ENCODE measurements around the gene ZNF20.
"Not testable (repeated sequence)": the region's sequence is repeated elsewhere in the genome, so short reads cannot be mapped to it uniquely, and the experiment has no call there.

ZNF20 gene

DNA sequence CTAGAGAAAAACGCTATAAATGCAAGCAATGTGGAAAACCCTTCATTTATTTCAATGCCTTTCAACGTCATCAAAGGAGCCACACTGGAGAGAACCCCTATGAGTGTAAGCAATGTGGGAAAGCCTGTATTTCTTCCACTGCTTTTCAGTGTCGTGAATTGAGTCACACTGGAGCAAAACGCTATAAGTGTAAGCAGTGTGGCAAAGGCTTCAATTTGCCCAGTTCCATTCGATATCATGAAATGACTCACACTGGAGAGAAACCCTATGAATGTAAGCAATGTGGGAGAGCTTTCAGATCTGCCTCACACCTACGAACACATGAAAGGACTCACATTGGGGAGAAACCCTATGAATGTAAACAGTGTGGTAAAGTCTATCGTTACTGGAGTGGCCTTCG, 27.4 kb downstream of the ZNF20 start:
- no peak for DNase-seq (ENCODE audit: low spot score)

DNA sequence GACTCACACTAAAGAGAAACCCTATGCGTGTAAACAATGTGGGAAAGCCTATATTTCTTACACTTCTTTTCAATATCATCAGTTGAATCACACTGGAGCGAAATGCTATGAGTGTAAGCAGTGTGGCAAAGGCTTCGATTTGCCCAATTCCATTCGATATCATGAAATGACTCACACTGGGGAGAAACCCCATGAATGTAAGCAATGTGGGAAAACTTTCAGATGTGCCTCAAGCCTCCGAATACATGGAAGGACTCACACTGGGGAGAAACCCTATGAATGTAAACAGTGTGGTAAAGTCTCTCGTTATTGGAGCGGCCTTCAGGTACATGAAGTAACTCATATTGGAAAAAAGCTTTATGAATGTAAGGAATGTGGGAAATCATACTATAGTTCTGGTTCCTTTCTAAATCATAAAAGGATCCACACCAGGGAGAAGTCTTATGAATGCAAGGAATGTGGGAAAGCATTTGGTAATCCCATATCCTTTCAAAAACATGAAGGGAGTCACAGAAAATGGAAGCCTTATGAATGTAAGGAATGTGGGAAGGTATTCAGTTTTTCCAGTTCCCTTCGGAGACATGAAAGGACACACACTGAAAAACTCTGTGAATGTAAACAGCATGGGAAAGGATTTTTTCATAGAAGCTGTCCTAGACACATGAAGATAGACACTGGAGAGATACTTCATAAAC, 28.1 kb downstream of the ZNF20 start:
- no peak for DNase-seq (ENCODE audit: low spot score)

DNA sequence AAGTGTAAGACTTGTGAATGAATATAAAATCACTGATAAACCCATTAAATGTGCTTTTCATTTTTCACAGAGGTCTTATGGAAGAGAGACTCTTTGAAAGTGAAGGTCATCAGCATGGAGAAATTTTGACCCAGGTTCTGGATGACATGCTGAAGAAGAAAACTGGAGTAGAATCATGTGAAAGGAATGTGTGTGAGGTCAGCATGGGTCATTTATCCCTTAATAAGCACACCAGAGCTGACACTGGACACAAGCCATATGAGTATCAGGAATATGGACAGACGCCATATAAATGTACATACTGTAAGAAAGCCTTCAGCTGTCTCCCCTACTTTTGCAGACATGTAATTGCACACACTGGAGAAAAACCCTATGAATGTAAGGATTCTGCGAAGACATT, 29.0 kb downstream of the ZNF20 start:
- no peak for DNase-seq (ENCODE audit: low spot score)

GRCh38 chr19:12103909-12104308, 36.2 kb downstream of the ZNF20 start:
- not testable (repeated sequence) for DNase-seq (ENCODE audit: low spot score)

- DNase-seq (ENCODE audit: low spot score), result no peak
Observed at GRCh38 chr19:12098040-12098439, 42.1 kb downstream of the ZNF20 start.

- DNase-seq (ENCODE audit: low spot score), result no peak
Observed at GRCh38 chr19:12095111-12095790, 44.9 kb downstream of the ZNF20 start.

GRCh38 chr19:12093777-12094176, 46.4 kb downstream of the ZNF20 start:
- DNase-seq (ENCODE audit: low spot score), result no peak

GRCh38 chr19:12092956-12093355, 47.2 kb downstream of the ZNF20 start:
- no peak for DNase-seq (ENCODE audit: low spot score)

DNA sequence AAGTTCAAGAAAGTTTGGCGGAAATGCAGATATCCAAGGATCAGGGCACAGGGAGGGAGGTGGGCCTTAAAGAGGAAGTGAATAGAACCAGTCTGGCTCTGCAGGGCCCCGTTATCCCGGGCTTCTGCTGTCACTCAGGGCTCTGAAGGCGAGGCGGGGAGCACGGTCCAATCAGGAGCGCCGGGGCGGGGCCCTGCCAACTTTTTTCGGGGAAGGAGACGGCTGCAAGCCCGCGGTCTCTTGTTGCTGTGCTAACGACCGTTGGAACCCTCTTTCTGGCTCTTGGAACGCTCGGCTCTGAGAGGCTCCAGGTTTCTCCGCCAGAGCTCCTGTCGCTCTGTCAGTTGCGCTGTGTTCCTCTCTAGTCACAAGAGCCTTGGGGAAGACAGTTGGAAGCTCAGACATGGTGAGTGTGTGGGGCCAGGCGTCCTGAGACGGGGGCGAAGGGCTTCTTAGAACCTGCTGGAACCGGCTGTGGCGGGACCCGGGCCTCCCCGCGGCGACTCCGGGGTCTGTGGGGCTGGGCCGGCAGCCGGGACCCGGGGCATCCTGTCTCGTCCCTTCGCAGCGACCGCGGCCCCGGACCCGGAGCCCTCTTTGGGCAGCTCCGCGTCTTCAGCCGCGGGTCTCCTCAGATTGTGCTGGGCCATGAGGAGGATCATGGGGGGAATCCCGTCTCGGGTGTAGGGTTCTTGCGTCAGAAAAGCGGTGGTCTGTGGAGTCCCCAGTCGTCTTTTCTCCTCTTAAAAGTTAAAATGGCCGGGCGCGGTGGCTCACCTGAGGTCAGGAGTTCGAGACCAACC, 47.9 kb downstream of the ZNF20 start:
- peak; percentile 80 for DNase-seq (ENCODE audit: low spot score)

DNA sequence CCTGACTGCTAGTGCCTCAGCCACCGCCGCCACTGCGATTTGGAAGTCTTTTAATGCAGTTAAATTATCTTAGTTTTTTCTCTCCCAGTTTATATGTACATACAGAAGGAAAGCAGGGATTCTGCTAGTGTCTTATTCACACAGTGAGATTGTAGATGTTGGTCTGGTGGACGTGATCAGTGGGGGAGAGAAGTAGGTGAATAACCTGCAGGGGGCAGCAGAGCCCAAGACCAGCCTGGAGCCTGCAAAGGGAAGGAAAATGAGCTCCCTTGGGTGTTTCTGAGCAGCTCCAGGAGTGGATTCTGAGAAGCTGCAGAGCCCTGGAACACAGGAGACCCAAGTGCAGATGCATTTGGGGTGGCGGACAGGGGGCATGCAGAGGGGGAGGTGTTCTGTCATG, 49.3 kb downstream of the ZNF20 start:
- peak; percentile 70 for DNase-seq (ENCODE audit: low spot score)

DNA sequence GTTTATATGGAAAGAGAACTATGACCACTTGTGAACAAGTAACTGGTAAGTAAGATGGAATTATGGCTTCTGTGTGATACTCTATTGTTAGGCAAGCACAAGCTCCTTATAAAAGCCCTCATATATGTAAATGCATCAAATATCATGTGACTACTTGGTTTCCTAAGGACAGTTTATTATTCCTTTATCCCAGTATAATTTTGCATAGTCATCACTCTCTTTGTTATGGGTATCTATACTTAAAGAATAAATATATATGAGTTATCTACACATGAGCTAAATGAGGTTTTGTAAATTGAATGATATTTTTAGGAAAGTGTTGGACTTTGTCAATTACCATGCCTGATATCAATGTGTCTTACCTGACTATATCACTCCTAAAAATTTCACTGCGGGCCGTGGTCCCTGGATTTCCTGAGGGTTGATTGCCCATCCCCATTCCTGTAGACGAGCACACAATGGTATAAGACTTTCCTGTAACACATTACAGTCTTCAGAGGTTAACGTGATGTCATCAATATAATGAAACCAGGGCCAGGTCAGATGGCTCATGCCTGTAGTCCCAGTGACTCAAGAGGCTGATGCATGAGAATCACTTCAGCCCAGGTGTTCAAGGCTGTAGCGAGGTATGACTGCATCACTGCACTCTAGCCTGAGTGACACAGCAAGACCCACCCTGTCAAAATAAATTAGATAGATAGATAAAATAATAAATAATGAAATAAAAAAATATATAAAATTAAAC, 54.9 kb downstream of the ZNF20 start:
- DNase-seq (ENCODE audit: low spot score), result no peak

DNA sequence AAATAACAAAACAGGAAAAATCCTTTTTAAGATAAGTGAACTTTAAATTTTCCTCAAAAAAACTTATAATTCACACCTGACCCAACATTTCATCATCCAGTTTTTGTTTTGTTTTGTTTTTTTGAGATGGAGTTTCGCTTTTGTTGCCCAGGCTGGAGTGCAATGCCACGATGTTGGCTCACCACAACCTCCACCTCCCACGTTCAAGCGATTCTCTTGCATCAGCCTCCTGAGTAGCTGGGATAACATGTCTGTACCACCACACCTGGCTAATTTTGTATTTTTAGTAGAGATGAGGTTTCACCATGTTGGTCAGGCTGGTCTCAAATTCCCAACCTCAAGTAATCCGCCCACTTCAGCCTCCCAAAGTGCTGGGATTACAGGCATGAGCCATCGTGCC, 56.8 kb downstream of the ZNF20 start:
- not testable (repeated sequence) for DNase-seq (ENCODE audit: low spot score)

Small RNAs within 50 kb of the gene (small RNA-seq; reads per million reads assigned to genes)
- 0 reads per million in 2 experiments for gene RF00019
- gene RNA5SP467, result 0 reads per million in 2 experiments

Measured in SK-N-DZ (cell line).